NCI-H2227 treated with DMSO at 0.1 percent for 48 hours (cell line): ENCODE measurements around the gene PYROXD2.

ENCODE experiments used
- DNase-seq: peaks from one replicate; lab custom pipeline; 2025; lab: John Stamatoyannopoulos, UW

PYROXD2 gene

GRCh38 chr10:98414578-98414931 is 427 bp downstream of the PYROXD2 start:
- no peak for DNase-seq

GRCh38 chr10:98411768-98412167 is 3.2 kb downstream of the PYROXD2 start:
- DNase-seq, result no peak

DNA sequence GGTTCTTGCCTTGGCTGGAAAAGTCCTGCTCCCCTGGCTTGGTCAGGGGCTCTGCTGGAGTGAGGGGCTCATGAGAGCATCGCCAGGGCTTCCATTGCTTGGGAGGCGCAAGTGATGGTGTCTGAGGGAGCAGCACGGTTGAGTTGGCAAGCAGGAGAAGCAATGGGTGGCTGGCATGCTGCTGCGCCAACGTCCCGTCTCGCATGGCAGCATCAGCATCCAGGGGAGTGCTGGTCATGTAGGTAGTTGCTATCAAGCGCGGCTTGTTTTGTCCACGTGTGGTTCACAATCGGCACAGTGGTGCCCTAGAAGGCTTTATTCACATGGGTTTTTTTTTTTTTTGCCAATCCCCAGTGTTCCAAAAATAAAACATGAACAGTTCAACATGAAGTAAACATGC is 3.8 kb downstream of the PYROXD2 start:
- DNase-seq, result no peak

DNA sequence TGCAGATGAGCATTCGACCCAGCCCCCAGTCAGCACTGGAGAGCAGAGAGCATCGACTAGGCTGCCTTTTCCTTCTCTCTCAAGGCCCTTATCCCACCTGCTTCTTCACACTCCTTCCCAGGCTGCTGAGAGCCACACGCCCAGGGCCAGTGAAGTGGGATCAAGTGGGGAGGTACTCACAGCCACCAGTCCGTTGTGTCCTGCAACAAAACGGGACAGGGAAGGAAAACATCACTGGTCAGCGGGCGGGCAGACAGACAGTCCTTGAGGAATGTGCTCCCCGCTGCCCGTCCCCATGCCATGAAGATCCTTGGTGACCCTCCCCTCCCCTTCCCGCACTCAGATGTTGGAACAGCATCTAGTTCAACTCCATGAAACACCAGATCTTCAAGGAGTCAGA is 4.2 kb downstream of the PYROXD2 start:
- no peak for DNase-seq

GRCh38 chr10:98410135-98410743 is 4.7 kb downstream of the PYROXD2 start:
- no peak for DNase-seq

- no peak for DNase-seq
Observed at GRCh38 chr10:98408799-98409198, 6.2 kb downstream of the PYROXD2 start.

- DNase-seq, result no peak
Observed at GRCh38 chr10:98407744-98408241, 7.2 kb downstream of the PYROXD2 start.

GRCh38 chr10:98407017-98407743 is 7.8 kb downstream of the PYROXD2 start:
- DNase-seq, result no peak

GRCh38 chr10:98405422-98405821 is 9.6 kb downstream of the PYROXD2 start:
- no peak for DNase-seq

GRCh38 chr10:98404571-98405359 is 10.2 kb downstream of the PYROXD2 start:
- DNase-seq, result no peak

GRCh38 chr10:98403812-98404504 is 11.0 kb downstream of the PYROXD2 start:
- no peak for DNase-seq

GRCh38 chr10:98402931-98403718 is 11.9 kb downstream of the PYROXD2 start:
- no peak for DNase-seq

DNA sequence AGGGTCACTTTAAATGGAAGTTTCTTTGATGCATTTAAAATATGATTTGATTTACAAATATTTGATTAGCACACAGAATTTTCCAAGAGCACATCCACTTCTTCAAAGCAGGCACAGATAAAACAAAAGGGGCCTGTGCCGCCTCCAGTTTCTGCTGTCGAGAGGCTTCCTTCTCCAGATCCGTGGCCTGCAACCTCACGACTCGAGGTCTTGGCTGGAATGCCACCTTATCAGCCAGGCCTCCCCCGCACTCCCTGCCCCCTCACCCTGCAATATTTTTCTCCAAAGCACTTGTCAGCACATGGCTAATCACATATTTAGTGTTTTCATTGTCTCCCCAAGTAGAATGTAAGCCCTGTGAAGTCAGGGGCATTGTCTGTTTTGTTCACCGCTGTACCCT is 12.5 kb downstream of the PYROXD2 start:
- no peak for DNase-seq

DNA sequence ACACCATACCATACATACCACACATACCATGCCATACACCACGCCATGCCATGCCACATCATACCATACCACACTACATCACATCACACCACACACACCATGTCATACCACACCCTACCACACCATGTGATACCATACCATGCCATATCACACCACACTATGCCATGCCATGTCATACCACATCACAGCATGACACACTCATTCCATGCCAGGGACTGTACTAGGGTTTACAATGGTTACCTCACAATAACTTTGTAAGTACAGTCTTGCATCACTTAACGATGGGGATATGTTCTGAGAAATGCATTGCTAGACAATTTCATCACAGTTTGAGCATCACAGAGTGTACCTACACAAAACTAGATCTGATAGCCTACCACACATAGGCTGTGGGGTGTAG is 14.5 kb downstream of the PYROXD2 start:
- DNase-seq, result no peak

- DNase-seq, result no peak
Observed at GRCh38 chr10:98399784-98400183, 15.2 kb downstream of the PYROXD2 start.

DNA sequence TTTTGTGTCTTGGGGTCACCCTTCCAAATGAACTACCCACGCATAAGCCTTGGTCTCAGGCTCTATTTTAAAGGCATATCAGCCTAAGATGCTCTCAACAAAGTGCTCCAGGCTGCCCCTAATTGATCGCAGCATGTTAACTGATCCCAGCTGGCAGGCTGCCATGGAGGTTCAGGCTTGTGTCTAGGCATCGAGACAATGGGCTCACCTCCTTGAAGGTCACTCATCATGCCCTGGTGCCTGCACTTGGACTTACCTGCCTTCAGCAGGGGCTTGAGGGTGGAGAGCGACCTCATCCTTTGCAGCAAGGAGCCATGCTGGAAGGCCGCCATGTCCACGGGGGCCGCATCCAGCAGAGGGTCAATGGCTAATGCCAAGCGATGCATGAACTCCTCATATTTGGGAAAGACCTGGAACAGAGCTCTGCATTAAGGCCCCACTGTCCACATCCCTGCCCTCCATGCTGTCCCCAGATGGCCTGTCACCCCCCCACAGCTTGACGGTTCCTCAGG is 17.8 kb downstream of the PYROXD2 start:
- no peak for DNase-seq

DNA sequence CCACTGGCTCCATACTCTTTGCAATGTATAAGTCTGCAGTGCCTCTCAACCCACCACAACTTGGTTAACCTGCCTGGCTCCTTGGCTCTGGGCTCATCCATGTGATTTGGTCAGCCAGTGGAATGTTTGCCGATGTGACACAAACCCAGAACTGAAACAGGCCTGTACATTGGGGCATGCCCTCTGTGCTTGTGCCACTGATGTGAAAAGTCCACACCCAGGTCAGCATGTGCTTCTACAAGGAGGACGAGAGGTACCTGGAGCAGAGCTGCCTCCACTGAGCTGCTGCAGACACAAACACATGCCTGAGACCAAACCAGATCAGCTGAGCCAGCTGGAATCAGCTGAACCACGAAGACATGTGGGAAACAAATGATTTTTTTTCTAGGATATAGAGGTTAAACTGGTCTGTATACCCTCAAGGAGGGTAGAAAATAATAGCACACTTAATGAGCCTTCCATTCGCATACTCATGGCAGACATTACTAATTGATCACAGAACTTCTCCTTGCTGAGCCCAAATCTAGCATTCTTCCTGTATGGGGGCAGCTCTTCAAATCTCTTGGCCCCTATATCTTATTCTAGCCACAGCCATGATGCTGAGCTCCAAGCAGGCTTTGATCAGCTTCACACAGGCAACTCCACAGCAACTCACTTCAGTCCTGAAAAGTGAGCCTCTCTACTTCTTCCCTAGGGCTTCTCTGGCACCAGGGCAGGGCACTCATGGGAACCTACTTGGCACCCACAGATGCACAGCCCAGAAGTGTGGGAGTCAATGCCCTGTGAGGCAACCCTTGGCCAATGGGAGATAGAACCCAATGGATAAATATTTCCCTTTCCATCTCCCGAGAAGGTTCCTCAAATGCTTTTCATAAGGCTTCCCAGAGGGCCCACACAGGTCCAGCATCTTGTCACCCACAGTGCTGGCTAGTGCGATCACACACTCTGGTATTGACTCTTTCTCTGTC is 18.6 kb downstream of the PYROXD2 start:
- DNase-seq, result no peak

- no peak for DNase-seq
Observed at GRCh38 chr10:98394851-98395440, 20.0 kb downstream of the PYROXD2 start.

- no peak for DNase-seq
Observed at GRCh38 chr10:98391578-98391991, 23.4 kb downstream of the PYROXD2 start.

- no peak for DNase-seq
Observed at GRCh38 chr10:98391065-98391464, 23.9 kb downstream of the PYROXD2 start.
